GM12864 (cell line): ENCODE data around the gene GALNT18.
"Not testable (repeated sequence)": the region's sequence is repeated elsewhere in the genome, so short reads cannot be mapped to it uniquely, and the experiment has no call there.

Experiments used
- DNase-seq: peaks from one replicate; pipeline ENCODE4 v3.0.0-alpha.2; 2011; ENCODE audit warnings: low read depth
- H3K4me3 ChIP-seq: 2 replicates; pipeline ENCODE4 v1.5.1; 2011; ENCODE audit warnings: mild to moderate bottlenecking, low read depth, low read length, control low read depth
- CTCF ChIP-seq: IDR thresholded peaks from 2 replicates; pipeline ENCODE4 v1.5.1; 2011; ENCODE audit warnings: low read depth, mild to moderate bottlenecking, moderate library complexity, low read length, control low read depth, inconsistent platforms; ENCODE audit errors: missing control alignments

GALNT18 gene

DNA sequence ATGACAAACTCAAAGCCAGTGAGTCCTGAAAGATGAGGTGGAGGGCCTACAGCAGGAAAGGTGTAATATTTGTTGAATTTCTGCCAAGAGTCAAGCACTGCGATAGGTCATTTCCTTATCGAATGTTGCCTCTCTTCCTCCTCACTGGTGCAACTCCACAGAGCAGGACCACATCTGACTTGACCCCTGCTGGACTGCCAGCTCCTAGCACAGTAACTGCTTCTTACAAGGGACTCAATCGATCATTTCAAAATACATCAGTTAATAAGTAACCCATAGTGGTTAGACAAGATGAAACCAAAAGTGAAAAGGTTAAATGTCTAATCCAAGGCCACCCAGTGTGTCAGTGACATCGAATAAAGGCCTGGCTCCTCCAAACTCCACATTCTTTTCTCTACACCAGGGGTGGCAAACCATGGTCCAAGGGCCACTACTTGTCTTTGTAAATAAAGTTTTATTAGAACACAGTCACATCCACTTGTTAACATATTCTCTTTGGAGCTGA lies 170.3 kb downstream of the GALNT18 start:
- no peak overlapping the region for H3K4me3 ChIP-seq
- TF ChIP-seq CTCF, result no peak
- DNase-seq, result no peak

DNA sequence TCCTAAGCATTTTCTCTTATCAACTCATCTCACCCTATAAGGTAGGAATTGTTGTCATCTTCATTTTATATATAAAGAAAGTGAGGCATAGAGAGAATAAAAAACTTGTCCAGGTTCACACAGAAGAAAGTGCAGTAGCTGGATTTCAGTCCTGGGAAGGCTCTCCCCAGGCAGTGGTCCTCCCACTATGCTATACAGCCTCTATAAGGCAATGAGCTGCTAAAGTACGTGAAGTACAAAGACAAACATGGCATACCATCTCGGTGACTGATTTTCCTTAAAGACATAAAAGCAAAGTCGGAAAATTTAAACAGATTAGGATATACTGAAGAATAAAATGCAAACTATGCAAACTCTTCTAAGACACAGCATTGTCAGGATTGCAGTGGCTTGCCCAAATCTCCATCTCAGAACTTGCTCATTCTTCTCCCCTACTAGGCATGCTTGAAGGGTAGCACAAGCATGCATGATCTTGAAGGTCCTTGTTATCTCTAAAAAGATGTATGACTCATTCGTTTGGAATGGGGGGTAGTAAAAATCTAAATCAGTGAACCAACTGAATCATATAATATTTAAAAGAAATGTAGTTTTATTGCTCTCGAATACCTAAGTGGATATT lies 171.0 kb downstream of the GALNT18 start:
- TF ChIP-seq CTCF, result no peak
- no peak for DNase-seq
- H3K4me3 ChIP-seq, result no peak overlapping the region

- H3K4me3 ChIP-seq, result no peak overlapping the region
- TF ChIP-seq CTCF, result no peak
- DNase-seq, result no peak
These were observed 172.5 kb downstream of the GALNT18 start for GRCh38 chr11:11449327-11449726.

DNA sequence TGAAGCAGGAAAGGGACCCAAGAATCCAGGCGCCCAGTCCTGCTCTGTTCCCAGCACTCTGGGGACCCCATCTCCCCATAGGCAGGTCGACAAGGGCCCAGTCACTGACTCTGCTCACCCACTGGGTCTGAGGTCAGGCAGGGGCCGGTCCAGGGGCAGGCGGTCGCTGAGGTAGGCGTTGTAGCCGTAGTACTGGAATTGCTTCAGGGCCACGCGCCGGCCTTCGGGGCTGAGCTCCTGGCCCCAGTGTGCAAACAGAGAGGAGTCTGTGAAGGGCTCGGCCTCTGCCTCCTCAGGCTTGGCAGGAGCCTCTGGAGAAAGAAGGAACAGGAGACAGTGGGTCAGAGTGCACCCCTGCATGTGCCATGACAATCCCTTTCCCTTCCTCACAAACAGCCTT lies 173.2 kb downstream of the GALNT18 start:
- DNase-seq, result no peak
- H3K4me3 ChIP-seq, result no peak overlapping the region
- no peak for TF ChIP-seq CTCF

- not testable (repeated sequence) for H3K4me3 ChIP-seq, DNase-seq
These were observed 174.2 kb downstream of the GALNT18 start for GRCh38 chr11:11447601-11448000.

DNA sequence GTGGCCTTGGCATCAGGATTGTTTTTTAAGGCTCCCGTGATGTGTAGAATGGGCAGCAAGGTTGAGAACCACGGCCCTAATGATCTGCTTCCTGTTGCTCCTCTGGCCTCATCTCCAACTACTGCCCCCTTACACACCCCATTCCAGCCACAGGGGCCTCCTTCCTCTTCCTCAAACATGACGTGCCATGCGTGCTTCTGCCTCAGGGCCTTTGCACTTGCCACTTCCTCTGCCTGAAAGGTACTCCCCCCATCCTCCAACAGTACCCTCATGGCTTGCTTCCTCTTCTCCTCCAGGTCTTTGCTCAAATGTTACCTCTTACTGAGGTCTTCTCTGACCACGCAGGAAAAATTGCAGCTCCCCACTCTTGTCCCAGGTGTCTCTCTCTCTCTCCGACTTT lies 174.8 kb downstream of the GALNT18 start:
- H3K4me3 ChIP-seq, result no peak overlapping the region
- no peak for DNase-seq
- no peak for TF ChIP-seq CTCF

DNA sequence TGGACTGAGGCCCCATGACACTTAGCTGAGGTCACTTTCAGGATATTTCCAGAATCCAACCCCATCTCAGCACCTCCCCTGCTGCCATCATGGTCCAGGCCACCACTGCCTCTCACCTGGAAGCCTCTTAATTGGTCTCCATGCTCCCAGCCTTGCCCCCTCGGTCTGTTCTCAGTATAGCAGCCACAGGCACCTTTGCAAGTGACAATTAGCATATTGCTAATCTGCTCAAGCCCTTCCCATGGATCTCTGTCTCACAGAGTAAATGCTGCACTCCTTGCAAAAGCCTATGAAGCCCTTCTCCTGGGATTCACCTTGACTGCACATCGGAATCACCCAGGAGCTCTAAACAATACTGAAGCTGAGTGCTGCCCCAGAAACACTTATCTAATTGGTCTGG lies 175.2 kb downstream of the GALNT18 start:
- DNase-seq, result no peak
- no peak overlapping the region for H3K4me3 ChIP-seq
- TF ChIP-seq CTCF, result no peak
